Gastroesophageal sphincter (tissue), 4 donors: ENCODE measurements around the gene MPO. TPM values are rescaled to one million over a fixed set of nuclear protein-coding genes. Genes with fewer than 3 reads are reported as not detected.

ENCODE experiments used
- ATAC-seq: fragments of 150-250 bp; one replicate; pipeline ENCODE4 v1.9.1; 2016; ENCODE audit warnings: mild to moderate bottlenecking, moderate library complexity
- H3K27ac ChIP-seq, 4 donors: fragments of 200-600 bp; sonication (generic) in 3 of 4; 1 replicate in 3 of 4; 2 replicates in 1 of 4; pipeline ENCODE4 v1.5.1; 2016 to 2019
- H3K27me3 ChIP-seq: fragments of 200-600 bp; sonication (generic); one replicate; pipeline ENCODE4 v1.5.1; 2019
- H3K36me3 ChIP-seq, 2 donors: fragments of 200-600 bp; sonication (generic); one replicate each; pipeline ENCODE4 v1.5.1; 2019; ENCODE audit warnings: control low read depth in 1 of 2
- H3K4me1 ChIP-seq, 3 donors: fragments of 200-600 bp; sonication (generic); 1 replicate in 2 of 3; 2 replicates in 1 of 3; pipeline ENCODE4 v1.5.1; 2016 to 2019; ENCODE audit warnings: control low read depth in 2 of 3
- H3K4me3 ChIP-seq, 2 donors: fragments of 200-600 bp; sonication (generic); one replicate each; pipeline ENCODE4 v1.5.1; 2019; ENCODE audit warnings: mild to moderate bottlenecking in 1 of 2, moderate library complexity in 1 of 2
- H3K9me3 ChIP-seq, 3 donors: fragments of 200-600 bp; sonication (generic); one replicate each; pipeline ENCODE4 v1.5.1; 2017 to 2019; ENCODE audit warnings: control low read depth in 2 of 3
- CTCF ChIP-seq, 4 experiments: fragments of 200-600 bp in 2 of 4; fragments of 450-650 bp in 2 of 4; sonication (generic) in 1 of 4; IDR thresholded peaks; one replicate each; pipeline ENCODE4 v1.5.1; 2017 to 2019; ENCODE audit warnings: antibody characterized with exemption in 4 of 4, mild to moderate bottlenecking in 2 of 4, moderate library complexity in 2 of 4
- EP300 ChIP-seq: sonication (generic); formaldehyde crosslinking; IDR thresholded peaks from one replicate; pipeline ENCODE4 v1.6.1; 2017; ENCODE audit warnings: antibody characterized with exemption, mild to moderate bottlenecking
- POLR2A ChIP-seq, 2 donors: fragments of 450-650 bp; IDR thresholded peaks; one replicate each; pipeline ENCODE4 v1.6.1; 2017; ENCODE audit warnings: antibody characterized with exemption in 2 of 2, mild to moderate bottlenecking in 2 of 2, moderate library complexity in 1 of 2
- POLR2AphosphoS5 ChIP-seq: sonication (generic); formaldehyde crosslinking; IDR thresholded peaks from one replicate; pipeline ENCODE4 v1.6.1; 2017; ENCODE audit warnings: antibody characterized with exemption
- WGBS, 2 donors: methylation state at CpG; one replicate each; pipeline ENCODE4 v1.1.5; 2018; ENCODE audit warnings: low coverage in 1 of 2; 5-methylcytosine and 5-hydroxymethylcytosine counted together
- total RNA-seq, 4 donors: library from RNA; depleted of rRNA; stranded (reverse); fragments of >200 nt; gene quantifications; one replicate each; pipeline ENCODE4 v1.1.0, GENCODE V29; 2016

Gene MPO
- total RNA-seq, 4 donors from 2014 or later: 1.6 TPM; not detected in 3

- TF ChIP-seq POLR2AphosphoS5 (no peak), POLR2A (IDR thresholded peaks at IDR 0.05) (no peak), CTCF (IDR thresholded peaks at IDR 0.05) (no peak), EP300 (no peak)
- ATAC-seq: no peak
- Histone ChIP-seq H3K36me3 (no peaks in the 10 kb centered on the region), H3K9me3 (no peaks in the 10 kb centered on the region), H3K4me1 (no peaks in the 10 kb centered on the region), H3K27ac (no peak overlapping the region), H3K4me3 (no peak overlapping the region), H3K27me3 (peaks cover 83% of the 10 kb centered on the region)
- WGBS, 2 donors: no CpG with 5 or more reads among the region's 1 CpG
Observed at GRCh38 chr17:58235821-58236220, 44.9 kb downstream of the MPO start.

- Histone ChIP-seq H3K27me3 (peaks cover 84% of the 10 kb centered on the region), H3K36me3 (no peaks in the 10 kb centered on the region), H3K4me1 (no peaks in the 10 kb centered on the region), H3K4me3 (no peak overlapping the region), H3K9me3 (no peaks in the 10 kb centered on the region), H3K27ac (no peak overlapping the region)
- TF ChIP-seq POLR2A (IDR thresholded peaks at IDR 0.05) (no peak), CTCF (IDR thresholded peaks at IDR 0.05) (no peak), EP300 (no peak), POLR2AphosphoS5 (no peak)
- WGBS, 2 donors: 80 to 82% methylated on average over 3 of the region's 3 CpGs
- ATAC-seq: no peak
Observed at GRCh38 chr17:58234512-58234911, 46.2 kb downstream of the MPO start.

GRCh38 chr17:58233543-58233942 lies 47.2 kb downstream of the MPO start:
- no peaks in the 10 kb centered on the region for H3K4me1 ChIP-seq
- H3K27me3 ChIP-seq: peaks cover 84% of the 10 kb centered on the region
- H3K27ac ChIP-seq: no peak overlapping the region
- H3K9me3 ChIP-seq: no peaks in the 10 kb centered on the region
- whole genome bisulfite sequencing, 2 donors: 66 to 68% methylated on average over 2 to 3 of the region's 3 CpGs
- H3K36me3 ChIP-seq: no peaks in the 10 kb centered on the region
- TF ChIP-seq POLR2A (IDR thresholded peaks at IDR 0.05): no peak
- TF ChIP-seq CTCF (IDR thresholded peaks at IDR 0.05): no peak
- no peak for TF ChIP-seq POLR2AphosphoS5
- TF ChIP-seq EP300: no peak
- no peak for ATAC-seq
- H3K4me3 ChIP-seq: no peak overlapping the region

- no peak for ATAC-seq
- Histone ChIP-seq H3K9me3 (no peaks in the 10 kb centered on the region), H3K27me3 (peaks cover 87% of the 10 kb centered on the region), H3K27ac (no peak overlapping the region), H3K4me3 (no peak overlapping the region), H3K4me1 (no peaks in the 10 kb centered on the region), H3K36me3 (no peaks in the 10 kb centered on the region)
- no peak for TF ChIP-seq EP300
- 50 to 71% methylated on average over 3 to 4 of the region's 12 CpGs for WGBS, 2 donors
Observed at GRCh38 chr17:58232707-58233156, 48.0 kb downstream of the MPO start.

- H3K4me1 ChIP-seq: no peaks in the 10 kb centered on the region
- TF ChIP-seq POLR2AphosphoS5: no peak
- TF ChIP-seq EP300: no peak
- no peak for TF ChIP-seq CTCF (IDR thresholded peaks at IDR 0.05)
- TF ChIP-seq POLR2A (IDR thresholded peaks at IDR 0.05): no peak
- 13 to 33% methylated on average over 2 of the region's 2 CpGs for WGBS, 2 donors
- no peak overlapping the region for H3K4me3 ChIP-seq
- H3K9me3 ChIP-seq: no peaks in the 10 kb centered on the region
- peaks cover 85% of the 10 kb centered on the region for H3K27me3 ChIP-seq
- no peak overlapping the region for H3K27ac ChIP-seq
- ATAC-seq: no peak
- H3K36me3 ChIP-seq: no peaks in the 10 kb centered on the region
Observed at GRCh38 chr17:58231641-58232040, 49.1 kb downstream of the MPO start.
